ENCODE data around the gene CHRNE.

The CHRNE gene

DNA sequence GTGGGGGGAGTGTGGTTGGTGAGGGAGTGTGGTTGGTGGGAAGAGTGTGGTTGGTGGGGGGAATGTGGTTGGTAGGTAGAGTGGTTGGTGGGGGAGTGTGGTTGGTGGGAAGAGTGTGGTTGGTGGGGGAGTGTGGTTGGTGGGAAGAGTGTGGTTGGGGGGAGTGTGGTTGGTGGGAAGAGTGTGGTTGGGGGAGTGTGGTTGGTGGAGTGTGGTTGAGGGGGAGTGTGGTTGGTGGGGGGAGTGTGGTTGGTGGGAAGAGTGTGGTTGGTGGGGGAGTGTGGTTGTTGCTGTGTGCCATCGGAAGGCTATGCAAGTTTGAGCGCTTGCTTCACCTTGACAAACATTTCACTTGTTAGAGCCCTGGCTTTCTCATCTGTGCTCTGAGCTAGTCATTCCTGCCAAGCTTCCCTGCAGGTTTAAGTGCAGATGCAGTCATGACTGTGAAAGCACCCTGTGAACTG lies 49.7 kb downstream of the CHRNE start:
- peaks cover 13% of the 10 kb centered on the region for H3K4me1 ChIP-seq (ENCODE audit: control insufficient read depth, insufficient read depth, low read length)
- no peak overlapping the region for H3K4me3 ChIP-seq (ENCODE audit: low read length)
- no peaks in the 10 kb centered on the region for H3K9me3 ChIP-seq (ENCODE audit: control insufficient read depth, insufficient read depth, low read length)
- 100% methylated on average over 1 of the region's 2 CpGs for WGBS (ENCODE audit: insufficient coverage, insufficient read length)
- H3K27me3 ChIP-seq (ENCODE audit: control insufficient read depth, insufficient read depth, low read length): no peaks in the 10 kb centered on the region
- no peak for DNase-seq (ENCODE audit: low read depth, low spot score)
- H3K27ac ChIP-seq (ENCODE audit: low read length): no peak overlapping the region
- no peaks in the 10 kb centered on the region for H3K36me3 ChIP-seq (ENCODE audit: control insufficient read depth, insufficient read depth, low read length)

DNA sequence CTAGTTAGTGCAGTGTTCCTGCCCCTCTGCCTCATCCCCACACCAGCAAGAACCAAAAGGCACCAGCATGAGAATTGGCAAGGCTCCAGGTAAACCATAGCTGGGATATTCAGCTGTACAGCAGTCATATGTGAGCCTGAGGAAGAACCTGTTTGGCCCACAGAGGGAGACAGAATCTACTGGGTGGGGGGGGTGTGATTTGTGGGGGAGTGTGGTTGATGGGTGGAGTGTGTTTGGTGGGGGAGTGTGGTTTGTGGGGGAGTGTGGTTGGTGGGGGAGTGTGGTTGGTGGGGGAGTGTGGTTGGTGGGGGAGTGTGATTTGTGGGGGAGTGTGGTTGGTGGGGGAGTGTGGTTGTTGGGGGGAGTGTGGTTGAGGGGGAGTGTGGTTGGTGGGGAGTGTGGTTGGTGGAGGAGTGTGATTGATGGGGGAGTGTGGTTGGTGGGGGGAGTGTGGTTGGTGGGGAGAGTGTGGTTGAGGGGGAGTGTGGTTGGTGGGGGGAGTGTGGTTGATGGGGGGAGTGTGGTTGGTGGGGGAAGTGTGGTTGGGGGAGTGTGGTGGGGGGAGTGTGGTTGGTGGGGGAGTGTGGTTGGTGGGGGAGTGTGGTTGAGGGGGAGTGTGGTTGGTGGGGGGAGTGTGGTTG lies 50.2 kb downstream of the CHRNE start:
- no peak overlapping the region for H3K27ac ChIP-seq (ENCODE audit: low read length)
- peaks cover 11% of the 10 kb centered on the region for H3K4me1 ChIP-seq (ENCODE audit: control insufficient read depth, insufficient read depth, low read length)
- H3K4me3 ChIP-seq (ENCODE audit: low read length): no peak overlapping the region
- no peak for DNase-seq (ENCODE audit: low read depth, low spot score)
- H3K9me3 ChIP-seq (ENCODE audit: control insufficient read depth, insufficient read depth, low read length): no peaks in the 10 kb centered on the region
- H3K36me3 ChIP-seq (ENCODE audit: control insufficient read depth, insufficient read depth, low read length): no peaks in the 10 kb centered on the region
- no peaks in the 10 kb centered on the region for H3K27me3 ChIP-seq (ENCODE audit: control insufficient read depth, insufficient read depth, low read length)

DNA sequence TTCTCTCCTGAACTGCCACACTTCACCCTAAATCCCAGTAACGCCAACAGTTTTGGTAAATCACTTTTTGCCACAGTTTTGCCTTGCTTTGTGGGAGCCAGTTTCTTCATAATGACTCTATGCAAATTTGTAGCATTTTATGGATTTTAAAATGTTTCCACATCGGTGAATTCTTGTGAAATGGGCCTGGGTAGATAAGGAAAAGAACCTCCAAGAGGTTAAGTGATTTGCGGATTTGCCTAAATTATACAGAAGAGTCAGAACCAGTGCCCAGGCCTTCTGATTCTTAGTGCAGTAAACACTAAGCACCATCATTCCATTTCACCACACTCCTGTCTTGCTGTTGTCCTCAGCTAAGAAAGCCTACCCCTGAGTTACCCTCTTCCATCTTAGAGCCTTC lies 51.8 kb downstream of the CHRNE start:
- no peak overlapping the region for H3K27ac ChIP-seq (ENCODE audit: low read length)
- DNase-seq (ENCODE audit: low read depth, low spot score): no peak
- H3K4me1 ChIP-seq (ENCODE audit: control insufficient read depth, insufficient read depth, low read length): peaks cover 9% of the 10 kb centered on the region
- H3K36me3 ChIP-seq (ENCODE audit: control insufficient read depth, insufficient read depth, low read length): no peaks in the 10 kb centered on the region
- no peak overlapping the region for H3K4me3 ChIP-seq (ENCODE audit: low read length)
- WGBS (ENCODE audit: insufficient coverage, insufficient read length): no CpG with 5 or more reads among the region's 3 CpGs
- no peaks in the 10 kb centered on the region for H3K9me3 ChIP-seq (ENCODE audit: control insufficient read depth, insufficient read depth, low read length)
- H3K27me3 ChIP-seq (ENCODE audit: control insufficient read depth, insufficient read depth, low read length): no peaks in the 10 kb centered on the region

GRCh38 chr17:4850246-4850645 lies 52.7 kb downstream of the CHRNE start:
- H3K27me3 ChIP-seq (ENCODE audit: control insufficient read depth, insufficient read depth, low read length): no peaks in the 10 kb centered on the region
- WGBS (ENCODE audit: insufficient coverage, insufficient read length): no CpG with 5 or more reads among the region's 2 CpGs
- no peak overlapping the region for H3K4me3 ChIP-seq (ENCODE audit: low read length)
- no peak for DNase-seq (ENCODE audit: low read depth, low spot score)
- H3K9me3 ChIP-seq (ENCODE audit: control insufficient read depth, insufficient read depth, low read length): no peaks in the 10 kb centered on the region
- peaks cover 9% of the 10 kb centered on the region for H3K4me1 ChIP-seq (ENCODE audit: control insufficient read depth, insufficient read depth, low read length)
- no peaks in the 10 kb centered on the region for H3K36me3 ChIP-seq (ENCODE audit: control insufficient read depth, insufficient read depth, low read length)
- H3K27ac ChIP-seq (ENCODE audit: low read length): no peak overlapping the region

DNA sequence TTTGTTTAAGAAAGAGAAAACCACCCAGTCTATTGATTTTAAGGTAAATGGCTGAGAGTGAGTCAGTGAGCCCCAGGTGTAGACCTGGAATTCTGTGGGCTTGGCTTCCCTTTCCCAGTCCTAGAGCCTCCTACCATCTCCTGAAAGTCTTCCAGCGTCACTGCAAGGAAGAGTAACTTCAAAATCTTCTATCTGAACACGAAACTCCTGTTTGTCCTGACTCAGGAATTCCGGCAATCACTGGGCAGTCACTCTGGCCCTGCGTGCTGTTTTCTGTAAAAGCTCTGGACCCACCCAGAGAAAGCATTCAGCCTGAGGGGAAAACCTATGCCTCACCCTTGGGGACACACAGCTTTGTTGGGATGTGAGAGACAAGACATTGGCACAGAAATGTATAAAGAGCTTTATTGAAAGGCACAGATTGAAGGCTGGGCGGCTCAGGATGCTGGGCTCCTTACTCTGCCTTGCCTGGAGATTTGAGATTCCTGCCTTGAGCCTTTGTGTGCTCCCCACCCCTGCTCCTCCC lies 53.8 kb downstream of the CHRNE start:
- no CpG with 5 or more reads among the region's 5 CpGs for WGBS (ENCODE audit: insufficient coverage, insufficient read length)
- no peaks in the 10 kb centered on the region for H3K9me3 ChIP-seq (ENCODE audit: control insufficient read depth, insufficient read depth, low read length)
- no peaks in the 10 kb centered on the region for H3K36me3 ChIP-seq (ENCODE audit: control insufficient read depth, insufficient read depth, low read length)
- DNase-seq (ENCODE audit: low read depth, low spot score): no peak
- H3K4me3 ChIP-seq (ENCODE audit: low read length): no peak overlapping the region
- no peak overlapping the region for H3K27ac ChIP-seq (ENCODE audit: low read length)
- peaks cover 9% of the 10 kb centered on the region for H3K4me1 ChIP-seq (ENCODE audit: control insufficient read depth, insufficient read depth, low read length)
- H3K27me3 ChIP-seq (ENCODE audit: control insufficient read depth, insufficient read depth, low read length): no peaks in the 10 kb centered on the region
